B cell (primary cell): ENCODE results near the gene PIM1.

Source experiments
- EZH2 ChIP-seq: IDR thresholded peaks from 2 replicates; pipeline ENCODE4 v1.6.1; 2012; ENCODE audit warnings: borderline replicate concordance, low read depth, mild to moderate bottlenecking, moderate library complexity, low read length; ENCODE audit not compliant: insufficient read depth, poor library complexity, severe bottlenecking
- TF ChIP-seq, protein P1 (sequence below): fragments of 200-600 bp; IDR thresholded peaks from one replicate; pipeline ENCODE4 v1.8.0; 2022; ENCODE audit warnings: antibody characterized with exemption, mild to moderate bottlenecking

DNA sequence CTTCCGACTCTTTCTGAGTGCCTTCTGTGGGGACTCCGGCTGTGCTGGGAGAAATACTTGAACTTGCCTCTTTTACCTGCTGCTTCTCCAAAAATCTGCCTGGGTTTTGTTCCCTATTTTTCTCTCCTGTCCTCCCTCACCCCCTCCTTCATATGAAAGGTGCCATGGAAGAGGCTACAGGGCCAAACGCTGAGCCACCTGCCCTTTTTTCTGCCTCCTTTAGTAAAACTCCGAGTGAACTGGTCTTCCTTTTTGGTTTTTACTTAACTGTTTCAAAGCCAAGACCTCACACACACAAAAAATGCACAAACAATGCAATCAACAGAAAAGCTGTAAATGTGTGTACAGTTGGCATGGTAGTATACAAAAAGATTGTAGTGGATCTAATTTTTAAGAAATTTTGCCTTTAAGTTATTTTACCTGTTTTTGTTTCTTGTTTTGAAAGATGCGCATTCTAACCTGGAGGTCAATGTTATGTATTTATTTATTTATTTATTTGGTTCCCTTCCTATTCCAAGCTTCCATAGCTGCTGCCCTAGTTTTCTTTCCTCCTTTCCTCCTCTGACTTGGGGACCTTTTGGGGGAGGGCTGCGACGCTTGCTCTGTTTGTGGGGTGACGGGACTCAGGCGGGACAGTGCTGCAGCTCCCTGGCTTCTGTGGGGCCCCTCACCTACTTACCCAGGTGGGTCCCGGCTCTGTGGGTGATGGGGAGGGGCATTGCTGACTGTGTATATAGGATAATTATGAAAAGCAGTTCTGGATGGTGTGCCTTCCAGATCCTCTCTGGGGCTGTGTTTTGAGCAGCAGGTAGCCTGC, 4.8 kb downstream of the PIM1 start:
- TF ChIP-seq, protein P1, sequence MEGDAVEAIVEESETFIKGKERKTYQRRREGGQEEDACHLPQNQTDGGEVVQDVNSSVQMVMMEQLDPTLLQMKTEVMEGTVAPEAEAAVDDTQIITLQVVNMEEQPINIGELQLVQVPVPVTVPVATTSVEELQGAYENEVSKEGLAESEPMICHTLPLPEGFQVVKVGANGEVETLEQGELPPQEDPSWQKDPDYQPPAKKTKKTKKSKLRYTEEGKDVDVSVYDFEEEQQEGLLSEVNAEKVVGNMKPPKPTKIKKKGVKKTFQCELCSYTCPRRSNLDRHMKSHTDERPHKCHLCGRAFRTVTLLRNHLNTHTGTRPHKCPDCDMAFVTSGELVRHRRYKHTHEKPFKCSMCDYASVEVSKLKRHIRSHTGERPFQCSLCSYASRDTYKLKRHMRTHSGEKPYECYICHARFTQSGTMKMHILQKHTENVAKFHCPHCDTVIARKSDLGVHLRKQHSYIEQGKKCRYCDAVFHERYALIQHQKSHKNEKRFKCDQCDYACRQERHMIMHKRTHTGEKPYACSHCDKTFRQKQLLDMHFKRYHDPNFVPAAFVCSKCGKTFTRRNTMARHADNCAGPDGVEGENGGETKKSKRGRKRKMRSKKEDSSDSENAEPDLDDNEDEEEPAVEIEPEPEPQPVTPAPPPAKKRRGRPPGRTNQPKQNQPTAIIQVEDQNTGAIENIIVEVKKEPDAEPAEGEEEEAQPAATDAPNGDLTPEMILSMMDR, result no peak
- TF ChIP-seq EZH2, result no peak
